Retinal pigment epithelial cell (primary cell): ENCODE results near the gene FOXK2.

Source experiments
- DNase-seq: peaks from one replicate; pipeline ENCODE4 v3.0.0-alpha.2; 2010; ENCODE audit warnings: low read depth
- H3K4me3 ChIP-seq: 2 replicates; pipeline ENCODE4 v1.5.1; 2011; ENCODE audit warnings: mild to moderate bottlenecking, low read length, control low read depth, moderate library complexity
- CTCF ChIP-seq: conservative IDR thresholded peaks from 2 replicates; pipeline ENCODE4 v1.5.1; 2011; ENCODE audit warnings: low read depth, low read length, control low read depth, inconsistent platforms

FOXK2 gene

GRCh38 chr17:82483204-82483660, 36.3 kb upstream of the FOXK2 start:
- no peak for TF ChIP-seq CTCF
- no peak overlapping the region for H3K4me3 ChIP-seq
- no peak for DNase-seq

GRCh38 chr17:82483836-82484235, 35.7 kb upstream of the FOXK2 start:
- no peak for DNase-seq
- H3K4me3 ChIP-seq = no peak overlapping the region
- TF ChIP-seq CTCF = no peak

GRCh38 chr17:82486231-82487094, 33.1 kb upstream of the FOXK2 start:
- no peak for DNase-seq
- H3K4me3 ChIP-seq = no peak overlapping the region
- no peak for TF ChIP-seq CTCF

- TF ChIP-seq CTCF = no peak
- no peak for DNase-seq
Observed at GRCh38 chr17:82487910-82488309, 31.6 kb upstream of the FOXK2 start.

GRCh38 chr17:82489117-82489516, 30.4 kb upstream of the FOXK2 start:
- no peak overlapping the region for H3K4me3 ChIP-seq
- TF ChIP-seq CTCF = no peak
- DNase-seq = no peak

More at GRCh38 chr17:82487910-82488309, 31.6 kb upstream of the FOXK2 start:
- no peak overlapping the region for H3K4me3 ChIP-seq

- no peak for DNase-seq
- TF ChIP-seq CTCF = no peak
- H3K4me3 ChIP-seq = no peak overlapping the region
Observed at GRCh38 chr17:82489851-82490511, 29.6 kb upstream of the FOXK2 start.
